Right atrium auricular region (tissue), 2 donors: ENCODE data around the gene KPRP. TPM values are rescaled to one million over a fixed set of nuclear protein-coding genes. Genes with fewer than 3 reads are reported as not detected.

Experiments
- DNase-seq: peaks from one replicate; pipeline ENCODE4 v3.0.0-alpha.2; 2019; ENCODE audit warnings: low spot score
- H3K27ac ChIP-seq, 2 donors: fragments of 200-600 bp; sonication (generic); 1 replicate in 1 of 2; 2 replicates in 1 of 2; pipeline ENCODE4 v1.5.1; 2016 to 2019
- H3K27me3 ChIP-seq, 2 donors: fragments of 200-600 bp; sonication (generic); one replicate each; pipeline versions ENCODE4 v1.5.1 to v1.6.0; 2017 to 2019
- H3K36me3 ChIP-seq: fragments of 200-600 bp; sonication (generic); one replicate; pipeline ENCODE4 v1.5.1; 2016
- H3K4me1 ChIP-seq, 2 donors: fragments of 200-600 bp; sonication (generic); one replicate each; pipeline versions ENCODE4 v1.5.1 to v1.6.0; 2017 to 2019
- H3K4me3 ChIP-seq, 2 donors: fragments of 200-600 bp; sonication (generic); 1 replicate in 1 of 2; 2 replicates in 1 of 2; pipeline ENCODE4 v1.5.1; 2017 to 2019; ENCODE audit warnings: mild to moderate bottlenecking in 1 of 2, moderate library complexity in 1 of 2
- H3K9me3 ChIP-seq, 2 donors: fragments of 200-600 bp; sonication (generic); one replicate each; pipeline ENCODE4 v1.5.1; 2019
- total RNA-seq, 2 donors: library from RNA; depleted of rRNA; stranded (reverse); fragments of >200 nt; gene quantifications; one replicate each; pipeline ENCODE4 v1.1.0, GENCODE V29; 2016
- TF ChIP-seq, protein P1 (sequence below), 2 donors: fragments of 200-600 bp; sonication (generic); IDR thresholded peaks; one replicate each; pipeline ENCODE4 v1.5.1; 2019; ENCODE audit warnings: antibody characterized with exemption in 2 of 2

Gene KPRP
- total RNA-seq, 2 donors from 2014 or later, result not detected

DNA sequence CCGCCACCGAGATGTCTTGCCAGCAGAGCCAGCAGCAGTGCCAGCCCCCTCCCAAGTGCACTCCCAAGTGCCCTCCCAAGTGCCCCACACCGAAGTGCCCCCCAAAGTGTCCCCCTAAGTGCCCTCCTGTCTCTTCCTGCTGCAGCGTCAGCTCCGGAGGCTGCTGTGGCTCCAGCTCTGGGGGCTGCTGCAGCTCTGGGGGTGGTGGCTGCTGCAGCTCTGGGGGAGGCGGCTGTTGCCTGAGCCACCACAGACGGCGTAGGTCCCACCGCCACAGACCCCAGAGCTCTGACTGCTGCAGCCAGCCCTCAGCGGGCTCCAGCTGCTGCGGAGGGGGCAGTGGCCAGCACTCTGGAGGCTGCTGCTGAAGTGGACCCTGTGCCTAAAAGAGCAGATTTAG is 18.5 kb downstream of the KPRP start:
- TF ChIP-seq, protein P1, sequence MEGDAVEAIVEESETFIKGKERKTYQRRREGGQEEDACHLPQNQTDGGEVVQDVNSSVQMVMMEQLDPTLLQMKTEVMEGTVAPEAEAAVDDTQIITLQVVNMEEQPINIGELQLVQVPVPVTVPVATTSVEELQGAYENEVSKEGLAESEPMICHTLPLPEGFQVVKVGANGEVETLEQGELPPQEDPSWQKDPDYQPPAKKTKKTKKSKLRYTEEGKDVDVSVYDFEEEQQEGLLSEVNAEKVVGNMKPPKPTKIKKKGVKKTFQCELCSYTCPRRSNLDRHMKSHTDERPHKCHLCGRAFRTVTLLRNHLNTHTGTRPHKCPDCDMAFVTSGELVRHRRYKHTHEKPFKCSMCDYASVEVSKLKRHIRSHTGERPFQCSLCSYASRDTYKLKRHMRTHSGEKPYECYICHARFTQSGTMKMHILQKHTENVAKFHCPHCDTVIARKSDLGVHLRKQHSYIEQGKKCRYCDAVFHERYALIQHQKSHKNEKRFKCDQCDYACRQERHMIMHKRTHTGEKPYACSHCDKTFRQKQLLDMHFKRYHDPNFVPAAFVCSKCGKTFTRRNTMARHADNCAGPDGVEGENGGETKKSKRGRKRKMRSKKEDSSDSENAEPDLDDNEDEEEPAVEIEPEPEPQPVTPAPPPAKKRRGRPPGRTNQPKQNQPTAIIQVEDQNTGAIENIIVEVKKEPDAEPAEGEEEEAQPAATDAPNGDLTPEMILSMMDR (IDR thresholded peaks at IDR 0.05), result no peak
- Histone ChIP-seq H3K4me1 (no peaks in the 10 kb centered on the region), H3K36me3 (no peaks in the 10 kb centered on the region), H3K27me3 (no peaks in the 10 kb centered on the region), H3K27ac (no peak overlapping the region), H3K4me3 (no peak overlapping the region), H3K9me3 (no peaks in the 10 kb centered on the region)
- no peak for DNase-seq

DNA sequence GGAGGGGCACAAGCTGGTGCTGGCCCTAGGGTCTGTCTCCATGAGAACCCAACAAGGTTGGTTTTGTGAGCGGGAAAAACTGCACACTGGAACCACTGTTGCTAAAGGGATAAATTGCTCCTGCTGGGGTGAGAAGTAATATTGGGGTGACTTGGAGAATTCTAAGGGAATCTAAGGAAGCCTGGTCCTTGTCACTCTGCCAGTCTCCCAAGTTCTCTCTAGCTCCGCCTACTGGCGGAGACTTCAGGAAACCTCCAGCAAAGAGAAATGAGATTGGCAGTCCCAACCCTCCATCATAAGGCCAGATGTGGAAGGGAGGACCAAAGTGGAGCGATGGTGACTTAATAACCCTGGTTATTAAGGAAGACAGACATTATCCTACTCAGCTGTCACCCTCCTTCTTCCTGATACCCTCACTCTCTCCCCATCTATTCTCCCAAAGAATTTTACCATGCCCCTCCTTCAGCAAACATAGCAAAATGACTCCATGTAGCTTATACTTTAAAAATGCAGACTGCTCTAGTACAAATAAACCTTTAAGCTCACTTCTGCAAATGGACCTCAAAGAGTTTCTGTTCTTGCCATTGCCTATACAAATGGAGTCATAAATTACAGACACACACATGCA is 19.8 kb downstream of the KPRP start:
- Histone ChIP-seq H3K27ac (no peak overlapping the region), H3K4me1 (no peaks in the 10 kb centered on the region), H3K4me3 (no peak overlapping the region), H3K36me3 (no peaks in the 10 kb centered on the region), H3K27me3 (no peaks in the 10 kb centered on the region), H3K9me3 (no peaks in the 10 kb centered on the region)
- TF ChIP-seq, protein P1 (IDR thresholded peaks at IDR 0.05), result no peak
- DNase-seq, result no peak

DNA sequence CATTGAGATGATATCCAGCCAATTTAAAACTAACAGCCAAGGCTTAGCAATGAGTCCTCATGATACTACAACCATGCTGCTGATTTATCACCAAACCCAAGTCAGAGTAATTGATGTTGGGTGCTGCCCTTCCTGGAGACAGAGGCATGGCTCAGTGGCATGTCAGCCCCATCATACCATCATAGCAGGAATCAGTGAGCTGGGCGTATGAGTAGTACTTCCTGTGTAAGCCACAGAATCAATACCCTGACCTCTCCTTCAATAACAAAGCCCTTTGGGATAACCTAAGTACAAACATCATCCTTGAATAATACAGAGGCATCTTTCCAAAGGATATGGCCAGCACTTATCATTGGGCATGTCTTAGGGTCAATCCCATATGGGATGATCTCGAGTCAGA is 25.3 kb downstream of the KPRP start:
- no peaks in the 10 kb centered on the region for H3K4me1 ChIP-seq
- no peaks in the 10 kb centered on the region for H3K9me3 ChIP-seq
- no peak for DNase-seq
- H3K36me3 ChIP-seq, result no peaks in the 10 kb centered on the region
- no peaks in the 10 kb centered on the region for H3K27me3 ChIP-seq
- no peak overlapping the region for H3K27ac ChIP-seq
- H3K4me3 ChIP-seq, result no peak overlapping the region
- TF ChIP-seq, protein P1 (IDR thresholded peaks at IDR 0.05), result no peak

DNA sequence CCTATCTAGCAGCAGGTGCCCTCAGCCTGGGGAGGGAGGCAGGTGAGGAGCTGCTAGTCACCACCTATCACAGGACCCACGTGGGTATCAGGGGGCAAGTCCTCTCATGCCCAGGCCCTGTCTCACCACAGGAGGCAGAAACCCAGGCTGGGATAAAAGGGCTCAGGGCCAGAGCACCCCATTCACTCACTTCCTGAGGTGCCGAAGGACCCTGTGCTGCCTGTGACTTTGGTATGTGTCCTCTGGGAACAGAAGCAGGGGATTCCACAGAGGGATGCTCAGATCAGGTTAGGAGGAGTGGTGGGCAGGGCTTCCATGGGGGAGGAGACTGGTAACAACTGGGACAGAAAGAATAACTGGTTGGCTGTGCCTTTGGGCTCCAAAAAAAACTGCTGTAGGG is 28.3 kb downstream of the KPRP start, which contains the start of gene LCE1E:
LCE1E (plus strand) TSS at position 181 of the 400 bp plus-strand sequence. CDS start 1,043 bp downstream, outside the sequence.
- Histone ChIP-seq H3K27ac (no peak within 1 kb of the TSS), H3K27me3 (no peaks in the 10 kb centered on the region), H3K36me3 (no peaks in the 10 kb centered on the region), H3K4me3 (no peak within 1 kb of the TSS), H3K9me3 (no peaks in the 10 kb centered on the region), H3K4me1 (no peaks in the 10 kb centered on the region)
- no peak for DNase-seq
- TF ChIP-seq, protein P1 (IDR thresholded peaks at IDR 0.05), result no peak

DNA sequence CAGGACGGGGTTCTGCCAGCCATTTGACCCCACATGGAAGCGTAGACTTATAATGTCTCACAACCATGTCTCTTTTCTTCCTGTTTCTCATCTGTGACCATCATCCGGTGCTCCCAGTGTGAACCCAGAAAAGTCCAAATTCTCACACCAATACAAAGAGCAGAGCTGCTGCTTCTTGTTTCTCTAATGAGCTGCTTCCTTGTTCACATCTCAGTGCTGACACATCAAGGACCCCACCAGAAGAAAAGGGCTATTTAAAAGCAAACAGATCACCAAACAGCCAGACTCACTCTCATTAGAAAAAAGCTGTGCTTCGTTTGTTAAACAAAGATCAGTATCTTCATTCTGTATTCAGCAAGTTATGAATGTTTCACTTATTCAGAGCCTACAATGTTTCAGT is 37.9 kb downstream of the KPRP start:
- Histone ChIP-seq H3K27ac (no peak overlapping the region), H3K4me3 (no peak overlapping the region), H3K27me3 (no peaks in the 10 kb centered on the region), H3K4me1 (no peaks in the 10 kb centered on the region), H3K36me3 (no peaks in the 10 kb centered on the region), H3K9me3 (no peaks in the 10 kb centered on the region)
- TF ChIP-seq, protein P1 (IDR thresholded peaks at IDR 0.05), result no peak
- no peak for DNase-seq

DNA sequence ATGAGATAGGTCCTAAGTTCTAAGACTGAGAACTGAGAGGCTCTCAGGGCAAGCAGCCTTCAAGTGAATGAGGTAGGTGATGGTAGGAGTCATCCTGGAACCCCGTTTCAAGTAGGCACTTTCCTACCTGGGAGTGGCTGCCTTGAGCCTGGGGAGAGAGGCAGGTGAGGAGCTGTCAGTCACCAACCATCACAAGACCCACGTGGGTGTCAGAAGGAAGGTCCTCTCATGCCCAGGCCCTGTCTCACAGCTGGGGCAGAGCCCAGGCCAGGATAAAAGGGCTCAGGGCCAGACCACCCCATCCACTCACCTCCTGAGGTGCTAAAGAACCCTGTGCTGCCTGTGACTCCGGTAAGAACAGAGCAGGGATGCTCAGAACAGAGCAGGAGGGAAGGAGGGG is 38.6 kb downstream of the KPRP start, which contains the start of gene LCE1D:
LCE1D (plus strand) TSS at position 301 of the 400 bp plus-strand sequence. CDS start 1,074 bp downstream, outside the sequence.
- DNase-seq, result no peak
- Histone ChIP-seq H3K9me3 (no peaks in the 10 kb centered on the region), H3K36me3 (no peaks in the 10 kb centered on the region), H3K27me3 (no peaks in the 10 kb centered on the region), H3K27ac (no peak within 1 kb of the TSS), H3K4me3 (no peak within 1 kb of the TSS), H3K4me1 (no peaks in the 10 kb centered on the region)
- TF ChIP-seq, protein P1 (IDR thresholded peaks at IDR 0.05), result no peak
